HEK293 (cell line): ENCODE data around the gene PARD3.

ENCODE experiments used
- CTCF ChIP-seq: fragments of 450-650 bp; formaldehyde crosslinking; IDR thresholded peaks from 2 replicates; pipeline ENCODE4 v1.5.1; 2016; ENCODE audit warnings: missing biosample characterization, missing genetic modification characterization
- RBAK ChIP-seq: fragments of 450-650 bp; formaldehyde crosslinking; IDR thresholded peaks from 2 replicates; pipeline ENCODE4 v1.5.1; 2016; ENCODE audit warnings: missing biosample characterization, missing genetic modification characterization
- SP2 ChIP-seq: fragments of 450-650 bp; formaldehyde crosslinking; IDR thresholded peaks from 2 replicates; pipeline ENCODE4 v1.5.1; 2016; ENCODE audit warnings: missing biosample characterization, missing genetic modification characterization
- TCF7L2 ChIP-seq: IDR thresholded peaks from 2 replicates; pipeline ENCODE4 v1.6.1; 2011; ENCODE audit warnings: low read depth, mild to moderate bottlenecking, inconsistent platforms, low read length, moderate library complexity, borderline replicate concordance
- YY1 ChIP-seq: fragments of 450-650 bp; formaldehyde crosslinking; IDR thresholded peaks from 2 replicates; pipeline ENCODE4 v1.5.1; 2018; ENCODE audit warnings: missing biosample characterization, missing genetic modification characterization
- ZFP69B ChIP-seq: fragments of 450-650 bp; formaldehyde crosslinking; IDR thresholded peaks from 2 replicates; pipeline ENCODE4 v1.5.1; 2016; ENCODE audit warnings: missing biosample characterization, missing genetic modification characterization
- ZNF2 ChIP-seq: fragments of 450-650 bp; formaldehyde crosslinking; IDR thresholded peaks from 2 replicates; pipeline ENCODE4 v1.5.1; 2016; ENCODE audit warnings: missing biosample characterization, missing genetic modification characterization
- ZNF623 ChIP-seq: fragments of 450-650 bp; formaldehyde crosslinking; IDR thresholded peaks from 2 replicates; pipeline ENCODE4 v1.5.1; 2016; ENCODE audit warnings: missing biosample characterization, missing genetic modification characterization
- ZNF677 ChIP-seq: fragments of 450-650 bp; IDR thresholded peaks from 2 replicates; pipeline ENCODE4 v1.5.0; 2018; ENCODE audit warnings: missing biosample characterization, mild to moderate bottlenecking, missing genetic modification characterization, moderate library complexity
- TF ChIP-seq, protein P1 (sequence below): fragments of 450-650 bp; formaldehyde crosslinking; IDR thresholded peaks from 2 replicates; pipeline ENCODE4 v1.5.1; 2017; ENCODE audit warnings: missing biosample characterization, missing genetic modification characterization
- TF ChIP-seq, protein P2 (sequence below): fragments of 450-650 bp; formaldehyde crosslinking; optimal IDR thresholded peaks from 2 replicates; pipeline ENCODE3; 2016; ENCODE audit warnings: missing biosample characterization, mild to moderate bottlenecking, missing genetic modification characterization

GRCh38 chr10:34480345-34480744 lies 334.8 kb downstream of the PARD3 start:
- TF ChIP-seq, protein P1, sequence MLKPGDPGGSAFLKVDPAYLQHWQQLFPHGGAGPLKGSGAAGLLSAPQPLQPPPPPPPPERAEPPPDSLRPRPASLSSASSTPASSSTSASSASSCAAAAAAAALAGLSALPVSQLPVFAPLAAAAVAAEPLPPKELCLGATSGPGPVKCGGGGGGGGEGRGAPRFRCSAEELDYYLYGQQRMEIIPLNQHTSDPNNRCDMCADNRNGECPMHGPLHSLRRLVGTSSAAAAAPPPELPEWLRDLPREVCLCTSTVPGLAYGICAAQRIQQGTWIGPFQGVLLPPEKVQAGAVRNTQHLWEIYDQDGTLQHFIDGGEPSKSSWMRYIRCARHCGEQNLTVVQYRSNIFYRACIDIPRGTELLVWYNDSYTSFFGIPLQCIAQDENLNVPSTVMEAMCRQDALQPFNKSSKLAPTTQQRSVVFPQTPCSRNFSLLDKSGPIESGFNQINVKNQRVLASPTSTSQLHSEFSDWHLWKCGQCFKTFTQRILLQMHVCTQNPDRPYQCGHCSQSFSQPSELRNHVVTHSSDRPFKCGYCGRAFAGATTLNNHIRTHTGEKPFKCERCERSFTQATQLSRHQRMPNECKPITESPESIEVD (tag by site-specific recombination), result no peak
- TF ChIP-seq RBAK (tag by site-specific recombination), result no peak
- TF ChIP-seq, protein P2, sequence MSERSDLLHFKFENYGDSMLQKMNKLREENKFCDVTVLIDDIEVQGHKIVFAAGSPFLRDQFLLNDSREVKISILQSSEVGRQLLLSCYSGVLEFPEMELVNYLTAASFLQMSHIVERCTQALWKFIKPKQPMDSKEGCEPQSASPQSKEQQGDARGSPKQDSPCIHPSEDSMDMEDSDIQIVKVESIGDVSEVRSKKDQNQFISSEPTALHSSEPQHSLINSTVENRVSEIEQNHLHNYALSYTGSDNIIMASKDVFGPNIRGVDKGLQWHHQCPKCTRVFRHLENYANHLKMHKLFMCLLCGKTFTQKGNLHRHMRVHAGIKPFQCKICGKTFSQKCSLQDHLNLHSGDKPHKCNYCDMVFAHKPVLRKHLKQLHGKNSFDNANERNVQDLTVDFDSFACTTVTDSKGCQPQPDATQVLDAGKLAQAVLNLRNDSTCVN (tag by site-specific recombination), result no peak
- no peak for TF ChIP-seq ZFP69B (tag by site-specific recombination)
- TF ChIP-seq ZNF2 (tag by site-specific recombination), result no peak
- no peak for TF ChIP-seq ZNF677 (tag by site-specific recombination)
- no peak for TF ChIP-seq YY1 (tag by site-specific recombination)
- no peak for TF ChIP-seq CTCF
- TF ChIP-seq SP2, result no peak
- no peak for TF ChIP-seq ZNF623 (tag by site-specific recombination)
- no peak for TF ChIP-seq TCF7L2
